Stimulated activated CD4-positive, alpha-beta T cell treated with anti-CD3 and anti-CD28 coated beads, Interleukin-1b, Interleukin-23, amount 100 ng/mL, for 48 hours (primary cell): ENCODE measurements around the gene RGS2.

Experiments
- DNase-seq: peaks from one replicate; pipeline ENCODE4 v3.0.0-alpha.2; 2020

Gene RGS2

DNA sequence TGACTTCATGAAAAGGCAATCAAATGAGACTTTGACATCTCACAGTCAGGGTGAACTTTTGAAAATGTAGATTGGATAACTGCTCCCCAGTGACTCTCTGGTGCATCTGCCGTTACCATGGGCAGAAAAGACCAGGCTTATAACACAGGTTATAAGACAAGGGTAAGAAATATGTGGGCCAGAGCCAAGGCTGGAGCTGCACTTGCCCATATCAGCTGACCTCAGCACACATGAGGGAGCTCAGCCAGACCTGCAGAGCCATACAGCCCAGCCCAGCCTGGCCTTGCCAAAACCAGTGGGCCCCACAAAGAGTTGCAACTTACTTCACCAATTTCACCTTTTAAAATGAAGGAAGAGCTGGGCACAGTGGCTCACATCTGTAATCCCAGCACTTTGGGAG is 11.7 kb upstream of the RGS2 start:
- no peak for DNase-seq

DNA sequence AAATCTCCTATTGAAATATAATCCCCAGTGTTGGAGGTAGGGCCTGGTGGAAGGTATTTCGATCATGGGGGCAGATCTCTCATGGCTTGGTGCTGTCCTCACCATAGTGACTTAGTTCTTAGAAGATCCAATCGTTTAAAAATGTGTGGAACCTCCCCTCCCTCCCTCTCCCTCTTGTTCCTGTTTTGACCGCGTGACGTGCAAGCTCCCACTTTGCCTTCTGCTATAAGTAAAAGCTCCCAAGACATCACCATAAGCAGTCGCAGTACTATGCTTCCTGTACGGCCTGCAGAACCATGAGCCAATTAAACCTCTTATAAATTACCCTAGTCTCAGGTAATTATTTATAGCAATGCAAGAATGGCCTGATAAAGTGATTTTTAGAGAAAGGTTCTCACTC is 10.9 kb upstream of the RGS2 start:
- no peak for DNase-seq

DNA sequence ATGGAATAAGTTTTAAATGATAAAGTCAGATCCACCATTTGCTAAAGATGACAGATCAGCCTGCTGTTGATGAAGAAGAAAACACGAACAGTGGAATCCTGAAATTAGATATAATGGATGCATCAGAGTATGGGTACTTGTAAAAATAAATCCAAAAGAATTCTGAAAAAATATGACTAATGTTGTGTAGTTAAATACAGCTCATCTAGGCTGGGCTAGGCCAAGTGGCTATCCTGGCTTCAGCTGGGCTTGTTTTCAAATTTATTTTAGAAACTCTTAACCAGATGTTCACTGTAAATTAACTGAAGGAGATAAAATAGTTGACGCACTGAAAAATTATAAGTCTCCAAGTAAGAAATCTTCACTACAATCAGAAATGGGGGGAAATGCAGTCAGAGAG is 7.4 kb upstream of the RGS2 start:
- DNase-seq, result no peak

DNA sequence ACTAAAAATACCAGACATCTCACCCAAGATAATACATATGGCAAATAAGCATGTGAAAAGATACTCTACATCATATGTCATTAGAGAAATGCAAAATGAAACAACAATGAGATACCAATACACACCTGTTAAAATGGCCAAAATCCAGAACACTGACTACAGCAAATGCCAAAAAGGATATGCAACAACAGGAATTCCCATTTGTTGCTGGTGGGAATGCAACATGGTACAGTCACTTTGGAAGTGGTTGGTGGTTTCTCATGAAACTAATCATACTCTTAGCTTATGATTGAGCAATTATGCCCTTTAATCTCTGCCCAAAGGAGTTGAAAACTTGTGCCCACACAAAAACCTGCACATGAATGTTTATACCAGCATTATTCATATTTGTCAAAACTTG is 6.4 kb upstream of the RGS2 start:
- no peak for DNase-seq

DNA sequence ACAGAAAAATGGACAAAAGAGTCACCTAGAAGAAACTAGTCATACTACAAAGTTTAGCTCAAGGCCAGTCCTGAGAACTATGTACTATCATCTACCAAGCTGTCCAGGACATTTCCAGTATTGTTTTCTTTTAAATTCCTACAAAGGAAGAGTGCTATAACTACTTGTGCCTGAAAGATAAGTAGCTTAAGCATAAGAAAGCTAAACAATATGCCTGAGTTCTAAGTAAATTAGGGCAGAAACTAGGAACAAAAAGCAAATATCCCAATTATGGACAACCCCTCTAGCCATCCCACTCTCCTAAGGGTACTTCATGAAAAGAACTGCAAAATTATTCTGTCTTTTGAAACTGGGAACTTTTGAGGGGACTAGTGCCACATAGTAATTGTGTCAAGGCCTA is 5.3 kb upstream of the RGS2 start:
- no peak for DNase-seq

DNA sequence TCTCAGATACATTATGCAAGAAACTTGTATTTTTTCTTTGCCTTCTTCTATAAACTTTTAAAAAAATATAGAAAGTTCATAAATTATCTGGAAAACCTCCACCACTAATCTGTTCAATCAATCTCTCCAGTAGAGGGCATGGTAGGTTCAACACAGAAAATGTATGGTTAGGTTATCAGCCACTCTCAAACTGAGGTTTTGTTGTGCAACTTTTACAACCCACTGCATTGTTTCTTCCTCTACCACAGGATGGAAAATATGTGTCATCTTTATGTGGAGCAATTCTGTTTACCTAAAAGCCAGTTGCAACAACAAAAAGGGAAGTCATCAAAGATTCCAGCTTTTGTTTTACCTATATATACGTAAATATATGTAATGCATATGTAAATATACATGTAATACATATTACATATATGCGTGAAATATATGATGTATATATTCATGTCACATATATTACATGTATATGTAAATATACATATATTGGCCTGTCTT is 3.0 kb upstream of the RGS2 start:
- no peak for DNase-seq

DNA sequence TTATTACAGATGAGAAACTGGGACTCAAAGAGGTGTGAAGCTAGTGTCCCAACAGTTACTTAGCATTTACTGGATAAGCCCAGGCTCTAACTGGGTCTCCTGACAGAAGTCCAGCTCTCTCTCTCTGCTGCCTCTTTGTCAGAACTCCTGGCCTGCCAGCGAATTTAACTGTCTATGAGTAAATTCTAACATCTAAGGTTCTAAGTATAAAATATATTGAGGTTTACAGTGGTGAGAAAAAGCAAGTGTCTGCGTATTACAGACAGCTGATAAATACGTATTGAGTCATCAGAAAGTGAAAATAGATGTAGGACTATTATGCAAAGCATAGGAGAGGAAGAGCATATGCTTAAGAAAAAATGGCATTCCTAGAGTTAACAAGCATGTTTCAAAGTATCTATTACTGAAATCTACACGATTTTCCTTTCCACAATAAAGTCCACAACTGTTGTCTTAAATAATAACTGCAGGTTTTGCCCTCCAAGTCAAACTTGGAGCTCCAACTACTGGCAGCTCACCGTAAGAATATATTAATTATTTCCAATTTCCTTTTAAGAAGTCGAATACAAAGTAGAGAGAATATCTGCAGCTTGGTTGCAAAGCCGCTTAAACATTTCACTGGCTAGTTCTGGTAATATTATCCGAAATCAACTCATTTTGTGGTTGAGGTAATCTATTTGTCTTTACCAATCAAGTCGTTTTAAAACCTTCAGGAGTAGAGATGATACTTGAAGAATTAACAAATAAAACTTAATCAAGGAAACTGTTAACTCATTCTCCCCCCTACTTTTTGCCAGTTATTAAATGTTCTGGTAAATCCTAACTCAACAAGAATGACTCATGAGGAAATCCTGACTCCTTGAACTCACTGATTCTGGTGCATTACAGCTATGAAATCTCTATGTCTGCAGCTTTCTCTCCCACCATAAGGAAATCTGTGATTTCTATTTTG is 1.4 kb upstream of the RGS2 start:
- no peak for DNase-seq

DNA sequence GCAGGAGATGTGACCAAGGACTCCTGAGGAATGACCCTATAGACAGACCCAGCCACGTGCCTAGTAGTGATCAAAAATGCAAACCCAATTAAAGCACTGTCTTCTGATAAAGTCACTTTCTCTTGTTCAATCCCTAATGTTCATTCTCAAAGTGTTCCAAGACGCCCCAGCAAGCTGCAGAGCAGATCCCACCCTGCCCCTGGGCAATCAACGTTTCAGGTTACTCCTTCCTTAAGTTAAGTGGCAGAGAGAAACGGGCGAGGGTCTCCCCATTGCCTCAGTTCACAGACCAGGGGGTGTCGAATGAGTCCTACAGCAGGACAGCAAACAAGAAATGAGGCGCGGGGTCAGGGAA is 699 bp upstream of the RGS2 start:
- DNase-seq, result no peak

DNA sequence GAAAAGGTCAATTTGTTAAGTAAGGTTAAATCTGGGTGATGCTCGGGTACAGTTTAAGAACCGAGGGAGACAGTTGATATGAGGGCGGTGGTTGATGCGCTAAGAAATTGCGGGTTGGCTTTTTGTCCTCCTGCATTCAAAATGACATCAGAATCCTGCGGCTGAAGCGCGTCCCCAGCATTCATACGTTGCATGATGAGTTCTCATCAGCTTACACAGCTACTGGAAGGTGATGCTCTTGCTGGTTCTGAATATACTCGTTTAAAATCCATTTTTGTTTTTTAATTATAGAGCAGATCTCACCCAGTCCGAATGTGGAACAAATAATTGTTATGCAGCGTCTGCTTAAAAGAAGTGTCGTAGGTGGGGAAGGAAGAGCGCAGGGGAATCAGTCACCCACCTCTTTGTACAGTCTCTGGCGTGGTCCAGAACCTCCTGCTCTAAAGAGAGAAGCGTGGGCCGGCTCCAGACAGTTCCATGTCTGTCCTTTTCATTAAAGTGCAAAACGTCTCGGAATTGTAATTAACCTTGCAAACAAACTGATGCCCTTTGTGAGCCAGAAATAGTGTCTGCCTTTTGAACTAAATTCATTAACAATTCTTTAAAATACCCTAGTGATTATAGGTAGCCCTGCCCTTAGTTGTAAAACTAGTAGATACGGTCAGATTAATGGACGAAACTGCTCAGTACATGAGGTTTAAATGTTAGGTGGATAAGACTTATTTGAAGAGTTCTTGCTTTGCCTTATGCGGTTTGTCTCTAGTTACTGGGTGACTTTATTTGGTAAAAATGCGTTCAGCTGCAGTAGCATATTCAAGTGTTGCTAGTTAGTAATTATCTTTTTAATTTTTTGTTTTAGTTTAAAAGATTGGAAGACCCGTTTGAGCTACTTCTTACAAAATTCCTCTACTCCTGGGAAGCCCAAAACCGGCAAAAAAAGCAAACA is 741 bp downstream of the RGS2 start:
- peak; percentile 63 for DNase-seq

DNA sequence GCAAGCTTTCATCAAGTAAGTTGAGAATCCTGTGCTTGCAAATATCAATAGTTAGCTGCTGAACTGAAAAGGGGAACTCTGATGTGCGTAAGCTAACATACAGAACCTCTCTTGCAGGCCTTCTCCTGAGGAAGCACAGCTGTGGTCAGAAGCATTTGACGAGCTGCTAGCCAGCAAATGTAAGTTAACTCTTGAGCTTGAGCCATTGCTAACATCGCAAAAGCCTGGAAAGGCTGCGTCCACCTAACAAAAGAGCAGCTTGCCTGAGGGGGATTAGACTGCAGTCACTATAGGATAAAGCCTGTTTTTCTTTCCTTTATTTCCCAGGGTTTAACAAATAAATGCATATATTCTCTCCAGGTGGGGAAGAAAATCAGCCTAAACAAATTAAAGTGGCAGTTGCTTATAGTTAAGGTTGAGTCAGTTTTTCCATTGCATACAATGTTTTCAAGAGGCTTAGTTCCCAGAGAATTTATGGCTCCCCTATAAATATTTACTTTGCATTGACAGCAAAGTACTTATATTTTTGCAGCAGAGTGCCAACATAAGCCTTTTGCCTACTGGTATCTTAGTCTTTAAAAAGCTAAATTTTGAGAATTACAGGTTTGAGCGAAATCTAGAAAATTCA is 1.5 kb downstream of the RGS2 start:
- no peak for DNase-seq

DNA sequence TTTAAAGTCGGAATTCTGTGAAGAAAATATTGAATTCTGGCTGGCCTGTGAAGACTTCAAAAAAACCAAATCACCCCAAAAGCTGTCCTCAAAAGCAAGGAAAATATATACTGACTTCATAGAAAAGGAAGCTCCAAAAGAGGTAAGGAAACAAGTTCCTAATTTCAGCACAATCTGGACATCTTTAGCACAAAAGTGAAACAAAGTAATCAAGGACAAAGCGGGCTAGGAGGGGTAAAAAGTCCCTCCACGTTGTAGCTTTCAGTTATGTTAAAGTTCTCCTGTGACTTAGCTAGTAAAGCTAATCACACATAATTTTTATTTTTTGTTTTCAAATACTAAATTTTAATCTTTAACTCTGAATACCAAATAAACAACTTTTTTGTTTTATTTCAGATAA is 2.2 kb downstream of the RGS2 start:
- no peak for DNase-seq

DNA sequence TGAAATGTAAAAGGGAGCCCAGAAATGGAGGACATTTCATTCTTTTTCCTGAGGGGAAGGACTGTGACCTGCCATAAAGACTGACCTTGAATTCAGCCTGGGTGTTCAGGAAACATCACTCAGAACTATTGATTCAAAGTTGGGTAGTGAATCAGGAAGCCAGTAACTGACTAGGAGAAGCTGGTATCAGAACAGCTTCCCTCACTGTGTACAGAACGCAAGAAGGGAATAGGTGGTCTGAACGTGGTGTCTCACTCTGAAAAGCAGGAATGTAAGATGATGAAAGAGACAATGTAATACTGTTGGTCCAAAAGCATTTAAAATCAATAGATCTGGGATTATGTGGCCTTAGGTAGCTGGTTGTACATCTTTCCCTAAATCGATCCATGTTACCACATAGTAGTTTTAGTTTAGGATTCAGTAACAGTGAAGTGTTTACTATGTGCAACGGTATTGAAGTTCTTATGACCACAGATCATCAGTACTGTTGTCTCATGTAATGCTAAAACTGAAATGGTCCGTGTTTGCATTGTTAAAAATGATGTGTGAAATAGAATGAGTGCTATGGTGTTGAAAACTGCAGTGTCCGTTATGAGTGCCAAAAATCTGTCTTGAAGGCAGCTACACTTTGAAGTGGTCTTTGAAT is 2.9 kb downstream of the RGS2 start:
- DNase-seq, result no peak

DNA sequence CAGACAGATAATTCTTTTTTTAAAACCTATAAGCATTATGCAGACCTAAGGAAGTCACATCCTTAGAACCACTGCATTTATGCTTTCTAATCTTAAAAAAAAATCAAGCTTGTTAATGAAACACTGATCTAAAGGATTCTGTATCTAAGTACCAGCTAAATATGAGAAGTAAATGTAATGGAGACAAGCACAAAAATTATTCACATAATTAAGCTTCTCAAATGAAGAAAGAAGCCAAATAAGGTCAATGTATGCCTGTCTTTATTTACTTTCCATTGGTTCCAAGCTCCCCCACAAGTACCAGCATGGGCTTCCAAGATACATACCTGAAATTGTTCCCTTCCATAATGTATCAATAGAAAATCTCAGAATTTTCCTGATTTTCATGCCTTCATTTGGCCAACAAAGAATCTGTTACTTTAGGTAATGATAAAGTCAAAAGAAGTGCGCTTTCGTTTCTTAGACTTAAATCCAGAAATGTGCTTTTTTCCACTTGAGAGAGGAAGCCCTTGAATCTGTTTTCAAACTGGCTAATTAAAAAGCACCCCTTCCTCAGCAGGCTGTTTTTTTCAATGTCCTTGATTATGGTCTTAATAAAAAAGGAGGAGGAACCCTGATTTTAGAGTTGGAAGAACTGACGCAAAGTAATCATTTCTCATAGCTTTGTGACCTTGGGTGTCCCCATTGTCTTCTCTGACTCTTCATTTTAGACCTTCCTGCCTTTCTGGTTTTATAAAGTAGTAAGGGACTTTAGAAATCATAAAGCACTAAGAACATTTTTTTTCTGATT is 3.8 kb downstream of the RGS2 start:
- DNase-seq, result no peak

DNA sequence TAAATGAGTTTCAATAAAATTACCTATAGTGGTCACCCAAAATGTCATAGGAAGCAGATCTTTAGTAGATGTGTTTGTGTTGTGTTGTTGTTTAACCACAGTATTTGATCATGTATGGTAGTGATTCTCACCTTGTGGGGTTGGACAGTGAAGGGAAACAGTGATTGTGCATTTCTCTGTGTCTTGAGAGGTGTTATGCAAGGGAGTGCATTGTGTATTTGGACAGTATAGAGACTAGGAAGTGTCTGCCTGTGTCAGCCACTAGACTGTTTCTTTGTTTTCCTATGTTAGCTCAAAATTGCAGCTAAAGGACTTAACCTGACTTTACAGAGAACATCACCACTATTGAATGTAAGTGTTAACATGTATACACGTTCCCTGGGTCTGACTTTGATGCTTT is 6.0 kb downstream of the RGS2 start:
- no peak for DNase-seq

DNA sequence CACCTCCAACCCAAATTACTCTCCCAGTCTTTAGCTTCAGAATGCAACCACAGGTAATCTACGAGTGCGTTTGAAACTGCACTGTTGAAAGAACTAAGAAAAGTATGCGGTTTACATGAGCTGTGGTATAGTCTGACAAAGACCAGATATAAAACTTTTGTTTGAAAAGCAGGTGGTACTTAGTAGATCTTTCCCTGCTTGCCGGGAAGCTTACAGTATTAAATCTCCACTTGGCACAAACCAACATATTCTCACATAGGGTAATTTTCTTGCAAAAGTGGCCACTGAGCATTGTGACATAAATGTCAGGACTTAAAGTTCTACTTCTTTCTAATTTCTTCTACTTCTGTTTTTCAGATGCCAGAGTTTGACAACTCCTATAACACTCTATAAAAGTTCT is 8.4 kb downstream of the RGS2 start:
- DNase-seq, result no peak

DNA sequence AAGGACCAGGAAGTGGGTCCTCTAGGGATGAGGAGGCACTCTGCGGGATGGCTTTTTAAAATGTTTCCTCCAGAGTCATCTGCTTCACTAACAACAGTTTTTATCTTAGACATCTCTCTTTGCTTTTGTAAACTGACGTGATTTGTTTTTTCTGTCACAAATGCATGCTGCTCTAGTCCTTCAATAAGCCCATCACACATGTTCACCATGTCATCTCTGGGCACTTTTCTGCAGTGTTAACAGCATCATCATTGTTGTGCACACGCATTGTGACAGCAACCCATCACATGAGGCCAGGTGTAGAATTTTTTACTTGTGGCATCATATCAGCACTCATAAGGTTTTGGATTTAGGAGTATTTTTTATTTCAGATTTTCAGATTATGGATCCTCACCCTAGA is 12.5 kb downstream of the RGS2 start:
- DNase-seq, result no peak

DNA sequence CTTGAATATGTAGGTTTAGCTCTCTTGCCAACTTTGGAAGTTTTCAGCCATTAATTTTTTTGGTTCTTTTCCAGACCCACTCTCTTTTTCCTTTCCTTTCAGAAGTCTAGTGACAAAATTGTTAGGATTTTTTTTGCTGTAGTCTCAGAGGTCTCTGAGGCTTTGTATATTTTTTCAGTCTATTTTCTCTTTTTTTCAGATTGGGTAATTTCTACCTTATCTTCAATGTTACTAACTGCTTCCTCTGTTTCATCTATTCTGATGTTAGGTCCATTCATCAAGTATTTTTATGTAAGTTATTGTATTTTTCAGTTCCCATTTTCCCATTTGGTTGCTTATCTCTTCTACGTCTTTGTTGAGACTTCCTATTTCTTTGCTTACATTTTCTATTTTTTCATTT is 15.7 kb downstream of the RGS2 start:
- DNase-seq, result no peak

DNA sequence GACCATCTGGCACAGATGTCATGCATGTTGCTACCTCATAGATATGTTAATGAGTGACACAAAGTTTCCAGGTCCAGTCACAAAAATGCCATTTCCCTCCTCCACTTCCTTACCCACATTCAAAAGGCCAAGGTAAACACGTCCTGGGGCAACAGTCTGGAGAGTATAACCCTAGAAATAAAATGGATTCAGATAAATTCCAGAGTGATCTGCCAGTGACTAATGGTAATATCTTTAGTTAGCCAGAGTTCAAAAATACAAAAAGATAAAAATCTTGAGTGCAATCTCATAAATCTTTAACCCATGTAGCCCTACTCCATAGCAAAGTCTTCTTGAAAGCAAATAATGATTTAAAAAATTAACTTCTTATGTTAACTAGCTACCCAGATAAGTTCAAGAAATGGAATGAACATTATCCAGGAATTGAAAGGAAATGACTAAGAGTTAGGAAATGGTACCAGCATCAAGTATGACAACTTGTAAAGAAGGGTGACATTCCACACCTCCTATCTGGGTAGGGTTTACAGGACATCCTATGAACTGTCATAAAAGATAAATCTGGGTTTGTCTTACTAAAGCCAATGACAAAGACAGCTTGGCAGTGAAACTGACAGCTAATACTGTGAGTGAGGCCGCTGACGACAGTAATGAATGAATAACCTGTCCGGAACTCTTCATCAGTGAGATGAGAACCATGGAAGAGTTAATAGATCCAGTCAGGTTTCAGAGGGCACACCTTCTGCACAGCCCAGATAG is 18.1 kb downstream of the RGS2 start:
- DNase-seq, result no peak

DNA sequence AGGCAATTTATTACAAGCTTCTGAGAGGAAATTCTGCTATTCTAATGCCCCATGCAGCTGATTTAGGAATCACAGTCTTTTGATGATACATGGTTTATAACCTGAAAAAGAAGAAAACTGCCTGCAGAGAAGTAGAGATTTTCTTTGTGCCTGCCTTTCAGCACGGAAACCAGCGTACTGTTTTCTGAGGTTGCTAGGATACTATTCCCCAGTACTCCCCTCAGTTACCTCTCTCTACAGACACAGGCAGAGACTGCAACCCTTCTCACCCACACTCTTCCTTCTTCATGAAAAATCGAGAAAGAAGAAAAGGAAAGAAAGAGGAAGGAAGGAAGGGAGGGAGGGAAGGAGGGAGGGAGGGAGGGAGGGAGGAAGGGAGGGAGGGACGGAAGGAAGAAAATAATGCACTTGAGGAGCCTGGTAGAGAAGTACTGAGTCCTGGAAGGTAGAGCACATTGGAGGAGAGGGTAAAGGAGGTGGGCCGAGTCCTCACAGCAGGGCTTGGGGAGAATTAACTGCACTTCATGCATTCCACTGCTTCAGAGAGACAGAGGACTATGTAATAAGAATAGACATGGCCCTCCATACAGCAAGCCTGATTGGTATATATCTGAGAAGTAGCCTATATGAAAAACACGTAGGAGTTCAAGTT is 21.9 kb downstream of the RGS2 start:
- DNase-seq, result no peak

DNA sequence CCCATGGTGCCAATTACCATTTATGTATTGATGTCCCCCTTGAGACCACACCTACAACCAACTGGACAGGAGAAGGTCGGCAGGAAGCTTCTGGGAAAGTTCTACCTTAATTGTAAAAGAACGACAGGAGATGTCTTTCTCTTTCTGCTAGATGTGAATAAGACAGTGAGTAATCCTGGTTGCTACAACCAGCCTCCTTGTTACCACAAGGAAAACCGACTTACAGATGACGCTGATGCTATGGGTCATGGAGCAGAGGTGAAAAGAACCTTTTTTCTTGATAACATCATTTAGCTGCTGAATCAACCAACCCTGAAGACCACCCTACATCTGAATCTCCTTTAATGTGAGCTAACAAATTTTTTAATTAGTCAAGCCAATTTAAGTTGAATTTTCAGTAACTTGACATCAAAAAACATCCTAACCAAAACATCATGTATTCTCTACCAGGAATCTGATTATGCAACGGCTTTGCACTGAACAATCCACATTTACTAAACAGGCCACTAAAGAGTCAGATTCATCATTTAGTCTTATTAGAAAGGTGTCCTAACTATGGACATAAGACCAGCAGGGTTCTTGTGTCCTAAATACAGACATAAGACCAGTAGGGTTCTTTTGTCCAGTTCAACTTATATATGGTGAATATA is 23.0 kb downstream of the RGS2 start:
- no peak for DNase-seq
